Measurements from ENCODE around the gene MICOS13. TPM values are rescaled to one million over a fixed set of nuclear protein-coding genes. Genes with fewer than 3 reads are reported as not detected.

The MICOS13 gene
- total RNA-seq, 1 experiment from 2014 or later, result 93.5 TPM

- CTCF ChIA-PET, result no interaction called here
- no peak for ATAC-seq
Observed at GRCh38 chr19:5677580-5677979, 2.7 kb downstream of the MICOS13 start.

GRCh38 chr19:5677136-5677535, 3.2 kb downstream of the MICOS13 start:
- Histone ChIP-seq H3K4me1 (ENCODE audit: control insufficient read depth, insufficient read depth, low read length) (no peaks in the 10 kb centered on the region), H3K4me3 (ENCODE audit: low read depth in 2 of 2, low read length in 2 of 2) (no peak overlapping the region), H3K27ac (ENCODE audit: low read length) (no peak overlapping the region), H3K9me3 (ENCODE audit: control insufficient read depth, insufficient read depth, low read depth, low read length) (no peaks in the 10 kb centered on the region), H3K27me3 (ENCODE audit: control insufficient read depth, insufficient read depth, low read length) (no peaks in the 10 kb centered on the region), H3K36me3 (ENCODE audit: control insufficient read depth, insufficient read depth, low read length) (peaks cover 5% of the 10 kb centered on the region; the same call in 1 of the 2 replicates)
- CTCF ChIA-PET, result no interaction called here
- in situ Hi-C loops (cut with HindIII; ENCODE audit: low pct_unique_long_range_greater_than_20kb, low sequenced_read_pairs) (no loop called here), intact Hi-C loops (cut with micrococcal nuclease; ENCODE audit: unreplicated experiment) (no loop called here)
- no peak for DNase-seq (ENCODE audit: low read depth, low spot score)
- POLR2A ChIA-PET, result no interaction called here
- ATAC-seq, result no peak
- TF ChIP-seq POLR2AphosphoS5 (IDR thresholded peaks at IDR 0.05; ENCODE audit: low read depth, low read length) (no peak), SIN3A (IDR thresholded peaks at IDR 0.05; ENCODE audit: borderline replicate concordance, insufficient read depth, low read depth, low read length) (no peak), TCF7L2 (IDR thresholded peaks at IDR 0.05; ENCODE audit: low read depth, low read length) (no peak), REST (IDR thresholded peaks at IDR 0.05; ENCODE audit: insufficient read depth in 1 of 2, low read depth in 2 of 2, low read length in 1 of 2) (no peak), CTCF (IDR thresholded peaks at IDR 0.05) (no peak)
- no TSS peak for BruUV-seq (replicated peaks)

More at GRCh38 chr19:5677580-5677979, 2.7 kb downstream of the MICOS13 start:
- peaks cover 5% of the 10 kb centered on the region; the same call in 1 of the 2 replicates for H3K36me3 ChIP-seq (ENCODE audit: control insufficient read depth, insufficient read depth, low read length)
- DNase-seq (ENCODE audit: low read depth, low spot score), result no peak
- no peaks in the 10 kb centered on the region for H3K27me3 ChIP-seq (ENCODE audit: control insufficient read depth, insufficient read depth, low read length)
- no peak overlapping the region for H3K27ac ChIP-seq (ENCODE audit: low read length)
- intact Hi-C loops (cut with micrococcal nuclease; ENCODE audit: unreplicated experiment) (no loop called here), in situ Hi-C loops (cut with HindIII; ENCODE audit: low pct_unique_long_range_greater_than_20kb, low sequenced_read_pairs) (no loop called here)
- H3K9me3 ChIP-seq (ENCODE audit: control insufficient read depth, insufficient read depth, low read depth, low read length), result no peaks in the 10 kb centered on the region
- no TSS peak for BruUV-seq (replicated peaks)
- H3K4me3 ChIP-seq (ENCODE audit: low read depth in 2 of 2, low read length in 2 of 2), result no peak overlapping the region
- no peaks in the 10 kb centered on the region for H3K4me1 ChIP-seq (ENCODE audit: control insufficient read depth, insufficient read depth, low read length)
- POLR2A ChIA-PET, result no interaction called here
- TF ChIP-seq REST (IDR thresholded peaks at IDR 0.05; ENCODE audit: insufficient read depth in 1 of 2, low read depth in 2 of 2, low read length in 1 of 2), result no peak
- no peak for TF ChIP-seq TCF7L2 (IDR thresholded peaks at IDR 0.05; ENCODE audit: low read depth, low read length)
- TF ChIP-seq SIN3A (IDR thresholded peaks at IDR 0.05; ENCODE audit: borderline replicate concordance, insufficient read depth, low read depth, low read length), result no peak
- no peak for TF ChIP-seq CTCF (IDR thresholded peaks at IDR 0.05)
- no peak for TF ChIP-seq POLR2AphosphoS5 (IDR thresholded peaks at IDR 0.05; ENCODE audit: low read depth, low read length)
